ENCODE data around the gene ARL15. TPM values are rescaled to one million over a fixed set of nuclear protein-coding genes. Genes with fewer than 3 reads are reported as not detected.

The ARL15 gene
- total RNA-seq, 1 experiment from 2014 or later: 13.0 TPM

GRCh38 chr5:54148858-54149257 lies 161.5 kb downstream of the ARL15 start:
- no peaks in the 10 kb centered on the region for H3K79me2 ChIP-seq (ENCODE audit: insufficient read depth, low read length)
- H4K5ac ChIP-seq (ENCODE audit: insufficient read length, low read depth, low read length): no peak overlapping the region
- no peak overlapping the region for H3K9ac ChIP-seq (ENCODE audit: extremely low read depth, insufficient read length, low read length)
- no peak overlapping the region for H2BK20ac ChIP-seq (ENCODE audit: low read depth, low read length, poor library complexity, severe bottlenecking)
- no CpG with 5 or more reads among the region's 2 CpGs for WGBS (ENCODE audit: extremely low coverage, insufficient read length, low lambda C conversion rate)
- H3K56ac ChIP-seq (ENCODE audit: insufficient read length, low read depth, low read length): no peak overlapping the region
- no peaks in the 10 kb centered on the region for H3K23me2 ChIP-seq (ENCODE audit: insufficient read length, low read depth, low read length, poor library complexity, severe bottlenecking)
- H3K23ac ChIP-seq (ENCODE audit: insufficient read length, low read depth, low read length): no peak overlapping the region
- no peak overlapping the region for H2BK12ac ChIP-seq (ENCODE audit: insufficient read length, low read depth, low read length)
- H4K91ac ChIP-seq (ENCODE audit: insufficient read length, low read depth, low read length): no peak overlapping the region
- no peak overlapping the region for H2AK5ac ChIP-seq (ENCODE audit: insufficient read length, low read length)
- H3K79me1 ChIP-seq (ENCODE audit: insufficient read depth, low read depth, low read length, poor library complexity, severe bottlenecking): no peaks in the 10 kb centered on the region
- H3K27ac Mint-ChIP-seq: no peak overlapping the region
- no peak for DNase-seq
- H3K27me3 Mint-ChIP-seq (ENCODE audit: low read depth): no peaks in the 10 kb centered on the region
- H3K9me3 ChIP-seq (ENCODE audit: control insufficient read depth, low read depth, low read length): no peaks in the 10 kb centered on the region
- H3K4me3 Mint-ChIP-seq: no peak overlapping the region
- H3K4me1 Mint-ChIP-seq: peaks cover 11% of the 10 kb centered on the region in 2 experiments
- no peak overlapping the region for H2BK5ac ChIP-seq (ENCODE audit: insufficient read length, low read length)
- no peak overlapping the region for H3K4me2 ChIP-seq (ENCODE audit: insufficient read depth, insufficient read length, low read length)
- H3K27me3 ChIP-seq (ENCODE audit: insufficient read depth, low read length): no peaks in the 10 kb centered on the region
- H4K20me1 ChIP-seq (ENCODE audit: control insufficient read depth, insufficient read depth, insufficient read length): no peaks in the 10 kb centered on the region
- no peaks in the 10 kb centered on the region for H3K9me3 Mint-ChIP-seq
- H3K4ac ChIP-seq (ENCODE audit: low read depth, low read length): no peak overlapping the region
- no peak for TF ChIP-seq CTCF (conservative IDR thresholded peaks at IDR 0.05)
- H3K27ac ChIP-seq (ENCODE audit: insufficient read length, low read depth, low read length): no peak overlapping the region
- H3K36me3 Mint-ChIP-seq (ENCODE audit: insufficient read depth in 1 of 3, low read depth in 3 of 3): no peaks in the 10 kb centered on the region
- H4K8ac ChIP-seq (replicated peaks; ENCODE audit: insufficient read length, low read depth, low read length): no peak overlapping the region
- no peak overlapping the region for H3K14ac ChIP-seq (ENCODE audit: insufficient read depth, low read length)
- H2BK120ac ChIP-seq (ENCODE audit: low read depth, low read length, poor library complexity, severe bottlenecking): no peak overlapping the region
- H3T11ph ChIP-seq (ENCODE audit: low read length): no peak overlapping the region
- H3K18ac ChIP-seq (ENCODE audit: insufficient read length, low read depth, low read length): no peak overlapping the region
- no peak overlapping the region for H2BK15ac ChIP-seq (ENCODE audit: low read depth, low read length)
- H3K4me1 ChIP-seq (ENCODE audit: insufficient read depth, low read length): no peaks in the 10 kb centered on the region; the same call in 1 of the 2 replicates
- H2AFZ ChIP-seq (ENCODE audit: low read length): no peak overlapping the region
